ENCODE measurements around the gene ZDHHC18. TPM values are rescaled to one million over a fixed set of nuclear protein-coding genes. Genes with fewer than 3 reads are reported as not detected.

ZDHHC18 gene
- total and polyA plus RNA-seq, 2 of the 8 experiments (the other 6 are each of a cell fraction or from before 2014, with no cell fraction given), result 29.7 to 49.8 TPM

- ChIA-PET POLR2A (ENCODE audit: partially characterized antibody) (interaction anchor here (1.1 kb wide), 1 partner anchor 104 kb away, joined by 3 read pairs; no protein-coding TSS in a partner anchor), CTCF (ENCODE audit: partially characterized antibody) (interaction anchor here (0.6 to 1.1 kb wide), 3 partner anchors 192 to 252 kb away, joined by 3 to 5 read pairs (median 4); no protein-coding TSS in a partner anchor)
- Histone ChIP-seq H2AFZ (ENCODE audit: low read length) (no peak overlapping the region), H3K27ac (ENCODE audit: low read depth, low read length) (no peak overlapping the region), H2BK5ac (ENCODE audit: low read depth, low read length) (no peak overlapping the region), H3K9ac (replicated peaks in 1 of 4; ENCODE audit: extremely low read depth in 1 of 4, low read depth in 3 of 4, low read length in 3 of 4) (no peak overlapping the region), H2AK5ac (ENCODE audit: low read depth, low read length) (no peak overlapping the region), H3K36me3 (ENCODE audit: control insufficient read depth in 2 of 4, insufficient read depth in 4 of 4, low read length in 3 of 4) (peaks cover 0 to 8% (median 6%) of the 10 kb centered on the region in 4 experiments; a peak in 6 of 8 replicates), H3K4me1 (replicated peaks in 1 of 4; ENCODE audit: control insufficient read depth in 3 of 4, insufficient read depth in 4 of 4, low read length in 3 of 4) (peaks cover 0 to 2% (median under 1%) of the 10 kb centered on the region in 4 experiments; a peak in 1 of 7 replicates), H3K56ac (replicated peaks; ENCODE audit: insufficient read length, low read depth, low read length) (no peak overlapping the region), H3K27me3 (replicated peaks in 1 of 4; ENCODE audit: control insufficient read depth in 3 of 4, extremely low read depth in 1 of 4, insufficient read depth in 3 of 4, low read length in 3 of 4) (no peaks in the 10 kb centered on the region), H3K23ac (ENCODE audit: insufficient read length) (no peak overlapping the region), H3K4ac (replicated peaks; ENCODE audit: insufficient read length, low read depth, low read length) (no peak overlapping the region), H3K23me2 (ENCODE audit: low read depth, low read length) (no peaks in the 10 kb centered on the region), H2BK12ac (ENCODE audit: low read depth, low read length) (no peak overlapping the region), H4K8ac (ENCODE audit: extremely low read depth, insufficient read depth, low read length) (no peak overlapping the region), H2BK120ac (replicated peaks; ENCODE audit: low read depth, low read length) (no peak overlapping the region), H2BK15ac (ENCODE audit: low read length) (no peak overlapping the region), H3K4me3 (ENCODE audit: extremely low read depth in 1 of 4, insufficient read depth in 2 of 4, low read depth in 3 of 4, low read length in 4 of 4) (no peak overlapping the region), H3K9me3 (ENCODE audit: insufficient read depth in 2 of 2, low read depth in 1 of 2, low read length in 1 of 2) (no peaks in the 10 kb centered on the region), H4K5ac (ENCODE audit: insufficient read length, low read depth, low read length) (no peak overlapping the region), H3K4me2 (ENCODE audit: insufficient read depth in 1 of 2, low read depth in 2 of 2, low read length in 2 of 2) (no peak overlapping the region), H4K91ac (replicated peaks; ENCODE audit: insufficient read length, low read length) (no peak overlapping the region), H3K79me1 (ENCODE audit: low read depth, low read length) (no peaks in the 10 kb centered on the region), H3K18ac (ENCODE audit: extremely low read depth, low read length) (no peak overlapping the region), H3K79me2 (ENCODE audit: control insufficient read depth in 1 of 2, insufficient read depth in 2 of 2, low read length in 2 of 2) (no peaks in the 10 kb centered on the region), H2BK20ac (ENCODE audit: low read length) (no peak overlapping the region), H4K20me1 (replicated peaks in 1 of 2; ENCODE audit: control insufficient read depth in 1 of 2, insufficient read depth in 2 of 2, low read length in 2 of 2) (peaks cover 0 to 2% of the 10 kb centered on the region in 2 experiments), H3K14ac (ENCODE audit: insufficient read length) (no peak overlapping the region)
- no peak for FAIRE-seq
- WGBS, 2 experiments (ENCODE audit: extremely low coverage in 1 of 2, insufficient coverage in 1 of 2, insufficient read length in 1 of 2, insufficient replicate concordance in 2 of 2, low coverage in 1 of 2, low lambda C conversion rate in 2 of 2, missing lambda C conversion rate in 1 of 2), result 95% methylated on average over 5 of the region's 5 CpGs; no CpG with 5 or more reads in 1 of the 2 experiments
- no peak for DNase-seq (ENCODE audit: low read depth in 1 of 2, low spot score in 2 of 2)
- TF ChIP-seq TBP (IDR thresholded peaks at IDR 0.05; ENCODE audit: low read depth, low read length), result no peak
- no peak for TF ChIP-seq CBX8 (IDR thresholded peaks at IDR 0.05; ENCODE audit: borderline replicate concordance, low read depth, low read length)
- TF ChIP-seq YY1 (IDR thresholded peaks at IDR 0.05; ENCODE audit: low read depth, low read length), result no peak
- no peak for TF ChIP-seq SP1 (IDR thresholded peaks at IDR 0.05; ENCODE audit: low read depth, low read length)
- TF ChIP-seq ATF3 (IDR thresholded peaks at IDR 0.05; ENCODE audit: insufficient read depth, low read depth, low read length), result no peak
- TF ChIP-seq E2F6 (IDR thresholded peaks at IDR 0.05), result no peak
- TF ChIP-seq SIRT6 (IDR thresholded peaks at IDR 0.05; ENCODE audit: low read length), result no peak
- no peak for TF ChIP-seq HDAC2 (IDR thresholded peaks at IDR 0.05; ENCODE audit: borderline replicate concordance in 1 of 2, low read depth in 2 of 2, low read length in 2 of 2)
- TF ChIP-seq CTBP2 (IDR thresholded peaks at IDR 0.05; ENCODE audit: borderline replicate concordance, insufficient read depth, insufficient read length, low read length), result no peak
- no peak for TF ChIP-seq MAFK (IDR thresholded peaks at IDR 0.05; ENCODE audit: low read depth, low read length)
- no peak for TF ChIP-seq EP300 (IDR thresholded peaks at IDR 0.05; ENCODE audit: borderline replicate concordance in 1 of 2, low read depth in 2 of 2, low read length in 2 of 2)
- TF ChIP-seq JUND (IDR thresholded peaks at IDR 0.05; ENCODE audit: low read length), result no peak
Observed at GRCh38 chr1:26794391-26794790, 32.1 kb upstream of the ZDHHC18 start.

Measured in H1 (cell line).